Central memory CD4-positive, alpha-beta T cell (primary cell): ENCODE results near the gene RNF187.

Experiments
- DNase-seq: peaks from one replicate; pipeline ENCODE4 v3.0.0; 2022
- total RNA-seq, 3 experiments: gene quantifications; one replicate each; lab custom pipeline; 2026; lab: John Stamatoyannopoulos, UW

RNF187 gene
- total RNA-seq: 39.9 to 97.1 (median 81.0) reads per million in 3 experiments

DNA sequence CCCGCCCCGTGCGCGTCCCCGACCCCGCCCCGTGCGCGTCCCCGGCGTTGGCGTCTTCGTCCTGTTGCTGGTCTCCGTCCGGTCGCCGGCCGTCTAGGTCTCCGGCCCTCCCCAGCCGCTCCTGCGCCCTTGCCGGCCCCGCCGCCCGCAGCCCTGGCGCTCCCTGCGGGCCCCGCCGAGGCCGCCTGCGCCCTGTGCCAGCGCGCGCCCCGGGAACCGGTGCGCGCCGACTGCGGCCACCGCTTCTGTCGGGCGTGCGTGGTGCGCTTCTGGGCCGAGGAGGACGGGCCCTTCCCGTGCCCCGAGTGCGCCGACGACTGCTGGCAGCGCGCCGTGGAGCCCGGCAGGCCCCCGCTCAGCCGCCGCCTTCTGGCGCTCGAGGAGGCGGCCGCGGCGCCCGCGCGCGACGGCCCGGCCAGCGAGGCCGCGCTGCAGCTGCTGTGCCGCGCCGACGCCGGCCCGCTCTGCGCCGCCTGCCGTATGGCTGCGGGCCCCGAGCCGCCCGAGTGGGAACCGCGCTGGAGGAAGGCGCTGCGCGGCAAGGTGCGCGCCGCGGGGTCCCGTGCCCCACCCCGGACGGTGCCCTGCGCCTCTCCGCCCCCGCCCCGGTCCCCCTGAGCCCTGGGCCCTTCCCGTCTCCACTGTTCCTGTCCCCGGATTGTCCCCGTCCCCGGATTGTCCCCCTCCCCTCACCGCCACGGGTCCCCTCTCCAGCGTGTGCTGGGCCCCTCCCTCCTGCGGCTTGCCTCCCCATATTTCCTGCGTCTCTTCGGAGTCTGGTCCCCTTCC lies at the start of gene RNF187:
RNF187 (plus strand) TSS at position 47 of the 789 bp plus-strand sequence.
- DNase-seq: peak; percentile 73

DNA sequence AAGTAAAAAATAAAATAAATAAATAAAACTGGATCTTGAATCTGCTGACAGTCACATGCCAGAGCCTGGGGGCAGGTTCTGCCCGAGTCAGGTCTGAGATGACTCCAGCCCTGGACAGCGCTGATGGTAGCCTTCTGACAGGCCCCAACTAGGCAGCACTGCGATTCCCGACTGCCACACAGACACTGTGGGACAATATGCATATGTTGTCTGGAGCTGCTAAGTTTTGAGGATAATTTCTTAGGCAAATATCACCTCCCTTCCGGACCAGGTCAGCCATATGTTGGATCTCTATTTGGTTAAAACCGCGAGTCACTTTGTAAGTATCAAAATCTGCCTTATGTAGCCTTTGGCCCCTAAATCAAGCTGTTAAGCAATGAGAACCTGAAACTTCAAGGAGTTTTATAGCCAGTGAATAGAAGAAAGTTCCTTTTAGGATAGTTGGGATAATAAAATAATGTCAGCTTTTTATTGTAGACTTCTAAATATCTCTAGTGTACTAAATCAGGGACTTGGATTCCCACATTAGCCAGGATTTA lies 49.7 kb upstream of the RNF187 start:
- no peak for DNase-seq

DNA sequence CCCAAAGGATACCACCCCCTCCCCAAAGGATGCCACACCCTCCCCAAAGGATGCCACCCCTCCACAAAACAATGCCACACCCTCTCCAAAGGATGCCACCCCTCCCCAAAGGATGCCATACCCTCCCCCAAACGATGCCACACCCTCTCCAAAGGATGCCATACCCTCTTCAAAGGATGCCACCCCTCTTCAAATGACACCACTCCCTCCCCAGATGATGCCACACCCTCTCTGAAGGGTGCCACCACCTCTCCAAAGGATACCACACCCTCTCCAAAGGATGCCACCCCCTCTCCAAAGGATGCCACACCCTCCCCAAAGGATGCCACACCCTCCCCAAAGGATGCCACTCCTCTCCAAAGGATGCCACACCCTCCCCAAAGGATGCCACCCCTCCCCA lies 48.9 kb upstream of the RNF187 start:
- DNase-seq: no peak

DNA sequence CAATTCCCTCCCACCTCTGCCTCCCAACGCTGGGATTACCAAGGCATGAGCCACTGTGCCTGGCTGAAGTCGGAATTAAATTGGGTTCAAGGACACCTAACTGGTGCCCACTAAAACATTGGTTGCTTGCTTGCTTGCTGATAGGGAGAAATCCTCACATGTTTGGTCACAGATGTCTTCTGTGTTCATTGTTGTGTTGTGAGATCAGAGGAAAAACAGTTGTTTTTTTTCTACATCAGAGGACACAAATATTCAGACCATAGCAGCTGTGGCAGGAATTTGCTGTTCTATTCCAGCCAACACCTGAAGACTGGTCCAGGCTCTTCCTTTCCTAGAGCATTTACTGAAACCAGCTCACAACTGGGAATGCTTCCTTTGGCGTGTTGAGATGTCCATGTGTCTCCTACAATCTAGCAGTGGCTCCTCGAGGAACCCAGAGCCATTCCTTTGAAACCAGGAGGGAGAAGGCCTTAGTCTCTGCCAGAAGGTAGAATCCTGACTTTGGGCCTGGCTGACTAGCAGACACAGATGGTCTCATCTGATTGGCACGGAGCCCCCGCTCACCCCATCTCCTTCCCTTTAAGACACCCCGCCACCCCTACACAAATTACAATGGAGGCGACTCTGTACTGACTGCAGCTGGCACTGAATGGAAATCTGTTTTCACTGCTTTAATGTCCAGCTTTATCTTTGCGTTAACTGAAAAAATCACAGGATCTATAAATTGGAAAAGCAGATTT lies 46.3 kb upstream of the RNF187 start:
- no peak for DNase-seq

DNA sequence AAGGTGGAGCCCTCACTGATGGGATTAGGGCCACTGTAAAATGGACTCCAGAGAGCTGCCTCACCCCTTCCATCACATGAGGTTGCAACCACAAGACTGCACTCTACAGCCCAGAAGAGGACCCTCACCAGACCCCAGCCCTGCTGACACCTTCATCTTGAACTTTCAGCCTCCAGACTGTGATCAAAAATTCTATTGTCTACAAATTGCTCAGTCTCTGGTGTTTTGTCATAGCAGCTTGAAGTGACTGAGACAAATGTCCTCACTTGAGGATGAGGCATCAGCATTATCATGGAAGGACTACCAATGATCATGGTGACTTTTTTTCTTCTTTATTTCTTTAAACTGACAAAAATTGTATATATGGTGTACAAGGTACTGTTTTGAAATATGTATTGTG lies 43.8 kb upstream of the RNF187 start:
- no peak for DNase-seq

DNA sequence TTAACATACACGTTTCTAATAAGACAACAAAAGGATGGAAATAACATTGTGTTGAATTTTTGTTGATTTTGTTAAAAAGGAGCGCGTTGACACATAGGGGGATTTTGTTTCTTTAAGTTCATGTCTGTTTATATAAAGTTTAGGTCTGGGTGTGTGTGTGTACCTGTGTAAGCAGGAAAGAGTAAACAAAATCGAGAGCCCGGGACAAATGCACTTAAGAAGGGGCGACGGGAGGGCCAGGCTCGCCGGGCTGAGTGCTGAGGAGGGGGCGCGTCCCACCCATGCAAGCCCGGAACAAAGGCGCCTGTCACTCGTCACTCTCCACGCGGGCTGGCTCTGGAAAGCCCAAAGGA lies 41.7 kb upstream of the RNF187 start:
- no peak for DNase-seq

DNA sequence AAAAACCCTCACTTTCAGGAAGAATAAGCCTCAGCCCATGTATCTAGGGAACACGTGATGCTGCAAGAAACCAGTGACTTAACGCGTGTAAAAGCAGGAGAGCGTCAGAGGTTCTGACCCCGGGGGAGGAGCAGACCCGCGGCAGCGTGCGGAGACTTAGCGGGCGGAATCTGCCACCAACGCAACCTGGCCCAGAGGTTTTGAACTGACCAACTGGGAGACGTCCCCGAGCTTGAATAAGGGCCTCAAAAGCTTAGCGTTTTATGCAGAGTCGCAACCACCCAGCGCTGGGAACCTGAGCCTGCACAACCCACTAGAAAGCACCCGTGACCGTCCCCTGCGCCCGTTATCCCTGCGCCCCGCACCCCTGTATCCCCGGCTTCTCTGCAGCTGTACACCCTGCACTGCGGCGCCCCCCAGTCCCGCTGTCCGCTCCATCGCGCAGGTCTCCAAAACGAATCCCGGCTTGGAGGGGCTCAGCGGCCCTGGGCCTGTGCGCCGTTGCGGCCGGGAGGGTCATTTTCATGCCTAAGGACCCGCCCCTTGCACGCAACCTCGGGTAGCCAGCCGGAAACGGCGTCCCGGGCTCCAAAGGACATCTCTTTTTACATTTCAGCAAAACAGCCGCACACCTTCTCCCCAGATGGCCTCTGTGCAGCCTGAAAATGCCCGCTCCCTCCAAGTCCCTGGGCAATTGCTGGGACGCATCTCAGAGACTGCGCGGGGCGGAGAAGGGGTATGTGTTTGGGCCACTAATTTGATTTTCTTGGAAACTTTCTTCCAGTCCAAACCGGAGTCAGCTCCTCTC lies 41.1 kb upstream of the RNF187 start:
- DNase-seq: peak; percentile 26

DNA sequence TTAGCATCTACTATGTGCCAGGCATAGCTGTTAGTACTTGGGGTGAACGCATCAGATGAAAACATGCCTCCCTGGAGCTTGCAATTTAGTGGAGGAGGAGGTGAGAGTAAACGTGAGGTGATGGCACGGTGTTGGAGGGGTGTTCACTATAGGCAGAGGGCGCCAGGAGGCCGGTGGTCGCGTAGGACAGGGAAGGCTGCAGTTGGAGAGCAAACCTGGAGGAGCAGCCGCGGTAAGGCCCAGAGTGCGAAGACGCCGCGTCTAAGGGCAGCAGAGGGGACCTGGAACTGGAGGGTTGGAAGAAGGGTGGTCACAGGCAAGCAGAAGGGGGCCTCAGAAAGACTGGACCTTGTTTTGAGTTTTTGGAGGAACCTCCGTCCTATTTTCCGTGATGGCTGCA lies 40.3 kb upstream of the RNF187 start:
- no peak for DNase-seq

DNA sequence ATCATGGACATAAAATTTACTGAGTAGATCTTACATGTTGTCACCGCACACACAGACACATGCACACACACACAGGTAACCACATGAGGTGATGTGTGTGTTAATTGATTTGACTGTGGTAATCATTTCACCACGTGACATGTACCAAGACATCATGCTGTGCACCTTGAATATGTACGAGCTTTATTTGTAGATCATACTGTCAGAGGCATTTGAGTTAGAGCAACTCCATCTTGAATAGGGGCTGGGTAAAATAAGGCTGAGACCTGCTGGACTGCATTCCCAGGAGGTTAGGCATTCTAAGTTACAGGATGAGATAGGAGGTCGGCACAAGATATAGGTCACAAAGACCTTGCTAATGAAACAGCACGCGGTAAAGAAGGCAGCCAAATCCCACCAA lies 38.8 kb upstream of the RNF187 start:
- DNase-seq: no peak

DNA sequence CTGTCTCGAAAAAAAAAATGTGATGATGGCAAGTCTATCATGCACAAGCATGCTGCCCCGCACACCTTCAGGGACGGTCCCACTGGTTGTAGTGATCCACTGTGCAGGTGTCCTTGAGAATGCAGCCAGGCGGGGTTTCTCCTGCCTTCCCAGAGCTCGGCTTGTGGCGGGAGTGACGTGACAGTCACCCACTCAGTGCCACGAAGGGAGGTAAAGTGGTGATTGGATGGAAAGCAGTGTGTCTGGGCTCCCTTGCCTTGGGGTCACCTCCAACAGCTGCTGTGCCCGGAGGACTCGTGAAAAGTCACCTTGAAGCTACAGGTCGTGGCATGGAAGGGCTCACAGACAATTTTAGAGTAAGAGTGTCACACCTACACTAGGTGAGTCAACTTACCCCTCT lies 37.0 kb upstream of the RNF187 start:
- DNase-seq: no peak

DNA sequence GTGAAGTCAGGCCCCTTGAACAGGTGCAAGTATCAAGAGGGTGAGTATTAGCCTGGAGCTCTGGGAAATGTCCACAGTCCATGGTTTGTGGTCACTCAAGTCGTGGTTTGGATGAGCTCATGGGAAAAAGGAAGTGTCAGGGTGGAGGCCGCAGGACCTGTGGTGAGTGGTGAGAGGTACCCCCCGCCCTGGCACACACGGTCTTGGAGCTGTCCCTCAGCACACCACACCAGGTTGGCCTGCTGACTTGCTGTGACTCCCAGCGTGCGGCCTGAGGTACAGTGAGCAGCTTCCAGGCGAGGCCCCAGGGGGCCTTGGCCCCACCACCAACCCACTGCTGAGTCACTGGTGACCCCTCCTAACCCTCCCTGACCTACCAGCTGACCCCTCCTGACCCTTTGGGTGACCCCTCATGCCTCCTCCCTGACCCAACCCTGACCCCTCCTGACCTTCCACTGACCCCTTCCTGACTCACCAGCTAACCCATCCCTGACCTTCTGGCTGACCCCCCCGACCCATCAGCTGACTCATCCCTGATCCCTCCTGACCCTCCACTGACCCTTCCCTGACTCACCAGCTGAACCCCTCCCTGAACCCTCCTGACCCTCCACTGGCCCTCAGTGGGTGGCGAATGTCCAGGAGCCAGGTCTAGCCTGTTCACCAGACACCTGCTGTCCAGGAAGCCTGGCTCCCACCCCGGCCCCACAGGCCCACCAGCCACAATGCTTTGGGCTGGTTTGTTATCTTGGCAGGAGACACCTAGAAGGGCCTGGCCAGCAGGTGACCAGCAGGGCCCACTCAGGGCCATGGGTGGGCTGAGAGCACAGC lies 34.8 kb upstream of the RNF187 start:
- DNase-seq: no peak

DNA sequence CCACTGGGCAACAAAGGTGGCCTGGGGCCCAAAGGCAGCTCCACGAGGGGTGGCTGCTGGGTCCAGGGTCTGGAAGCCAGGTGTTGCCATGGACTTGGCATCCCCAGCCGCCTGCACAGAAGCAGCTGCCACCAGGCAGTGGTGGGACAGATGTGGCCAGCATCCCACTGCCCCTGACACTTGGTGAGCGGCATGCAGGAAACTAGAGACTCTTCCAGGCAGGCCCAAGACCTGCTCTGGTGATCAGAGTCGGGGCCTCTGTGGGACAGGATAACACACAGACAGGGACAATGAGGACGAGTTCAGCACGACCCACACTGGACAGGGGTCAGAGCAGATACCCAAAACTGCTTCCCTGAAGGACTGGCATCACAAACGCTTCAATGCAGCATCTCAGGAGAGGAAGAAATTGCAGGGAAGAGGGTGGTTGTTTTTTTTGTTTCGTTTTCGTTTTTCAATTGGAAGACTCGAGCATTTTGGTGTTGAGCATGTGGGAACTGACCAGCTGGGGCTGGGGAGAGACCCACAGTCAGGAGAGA lies 34.1 kb upstream of the RNF187 start:
- no peak for DNase-seq

DNA sequence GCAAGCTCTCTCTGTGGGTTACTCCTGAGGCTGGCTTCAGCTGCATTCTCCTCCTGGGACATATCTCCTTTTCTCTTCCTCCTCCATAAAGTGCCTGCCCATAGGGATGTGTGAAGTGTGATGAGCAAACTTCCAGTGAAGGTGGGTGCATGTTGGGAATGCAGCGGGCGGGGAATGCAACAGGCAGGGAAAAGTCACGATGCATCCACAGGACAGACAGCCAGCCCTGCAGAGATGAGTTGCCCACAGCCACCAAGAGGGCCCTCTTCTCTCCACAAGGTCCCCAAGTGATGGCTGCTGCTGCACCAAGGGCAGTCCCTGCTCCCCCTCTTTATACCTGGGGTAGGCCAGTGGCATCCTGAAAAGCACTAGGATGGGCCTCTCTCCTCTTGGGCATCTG lies 33.6 kb upstream of the RNF187 start:
- no peak for DNase-seq

DNA sequence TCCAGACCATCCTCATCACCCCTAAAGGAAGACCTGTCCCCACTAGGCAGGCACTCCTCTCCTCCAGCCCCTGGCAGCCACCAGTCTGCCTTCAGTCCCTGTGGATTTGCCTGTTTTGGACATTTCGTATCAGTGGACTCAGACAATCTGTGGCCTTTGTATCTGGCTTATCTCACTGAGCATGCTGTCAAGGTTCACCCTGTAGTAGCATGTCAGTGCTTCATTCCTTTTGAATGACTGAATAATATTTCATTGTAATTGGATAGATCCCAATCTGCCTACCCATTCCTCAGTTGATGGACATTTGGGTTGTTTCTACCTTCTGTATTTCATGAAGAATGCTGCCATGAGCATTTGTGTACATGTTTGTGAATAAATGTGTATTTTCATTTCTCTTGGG lies 32.9 kb upstream of the RNF187 start:
- no peak for DNase-seq

DNA sequence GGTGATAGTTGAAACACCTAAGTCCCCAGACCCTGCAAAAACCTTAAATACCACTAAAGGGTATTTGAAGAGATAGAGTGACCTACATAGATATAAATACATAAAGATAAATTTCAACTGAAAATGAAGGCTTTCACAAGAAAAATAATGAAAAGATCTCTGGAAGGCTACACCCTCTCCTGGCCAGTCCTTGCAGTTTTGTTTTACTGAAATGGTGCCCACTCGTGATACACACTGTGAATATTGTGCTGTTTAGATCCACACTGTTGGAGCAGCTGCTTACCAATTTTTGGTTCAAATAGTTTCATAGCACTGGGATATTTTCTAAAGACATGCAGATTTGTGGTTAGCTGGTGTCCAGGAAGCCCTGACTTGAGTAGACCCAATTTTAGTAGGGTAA lies 31.5 kb upstream of the RNF187 start:
- no peak for DNase-seq

DNA sequence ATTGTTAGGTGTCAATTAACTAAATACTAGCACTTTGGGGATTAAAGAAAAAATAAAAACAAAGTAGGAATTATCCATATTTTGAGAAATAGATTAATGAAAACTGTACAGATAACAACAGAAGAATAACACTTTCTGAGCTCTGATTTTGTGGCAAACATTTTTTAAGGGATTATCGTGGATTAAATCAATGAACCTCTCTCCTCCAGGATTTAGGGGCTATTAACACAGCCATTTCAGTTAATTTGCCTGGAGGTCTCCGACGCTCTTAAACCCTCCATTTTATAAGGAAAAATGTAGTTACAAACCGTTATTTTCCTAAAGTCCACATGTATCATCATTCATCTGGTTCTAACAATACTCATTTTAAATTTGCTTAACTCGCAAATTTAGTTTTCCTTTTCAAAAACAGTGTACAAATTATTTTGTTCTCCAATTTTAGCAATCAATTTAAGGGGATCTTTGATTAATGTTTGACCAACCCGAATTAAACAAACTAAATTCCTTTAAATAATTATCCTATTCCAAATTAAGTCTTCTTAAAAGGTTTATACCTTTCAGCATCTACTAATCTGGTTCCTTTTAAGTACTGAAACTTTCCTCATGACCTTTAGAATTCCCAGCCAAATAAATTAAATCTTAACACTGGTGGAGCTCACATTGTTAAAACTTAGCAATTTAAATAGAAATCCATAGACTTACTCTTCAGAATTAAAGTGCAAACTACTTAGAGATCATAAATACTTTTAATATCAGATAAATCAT lies 30.7 kb upstream of the RNF187 start:
- DNase-seq: no peak

DNA sequence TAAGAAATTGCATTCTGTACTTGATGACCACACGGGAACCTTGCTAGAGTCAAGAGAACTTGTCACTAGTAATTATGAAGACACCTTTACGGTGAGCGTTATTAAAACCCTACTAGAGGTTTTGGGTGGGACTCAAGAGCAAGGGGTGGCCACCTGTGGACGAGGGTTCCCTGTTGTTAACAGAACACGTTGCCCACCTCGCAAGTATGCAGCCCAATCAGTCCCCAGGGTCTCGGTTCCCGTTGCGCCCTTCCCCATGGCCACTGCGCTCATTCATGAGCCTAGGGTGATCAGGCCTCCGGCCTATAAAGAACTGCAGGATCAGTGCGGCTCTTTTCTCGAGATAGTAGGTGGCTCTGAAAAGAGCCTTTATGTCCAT lies 30.2 kb upstream of the RNF187 start:
- no peak for DNase-seq

DNA sequence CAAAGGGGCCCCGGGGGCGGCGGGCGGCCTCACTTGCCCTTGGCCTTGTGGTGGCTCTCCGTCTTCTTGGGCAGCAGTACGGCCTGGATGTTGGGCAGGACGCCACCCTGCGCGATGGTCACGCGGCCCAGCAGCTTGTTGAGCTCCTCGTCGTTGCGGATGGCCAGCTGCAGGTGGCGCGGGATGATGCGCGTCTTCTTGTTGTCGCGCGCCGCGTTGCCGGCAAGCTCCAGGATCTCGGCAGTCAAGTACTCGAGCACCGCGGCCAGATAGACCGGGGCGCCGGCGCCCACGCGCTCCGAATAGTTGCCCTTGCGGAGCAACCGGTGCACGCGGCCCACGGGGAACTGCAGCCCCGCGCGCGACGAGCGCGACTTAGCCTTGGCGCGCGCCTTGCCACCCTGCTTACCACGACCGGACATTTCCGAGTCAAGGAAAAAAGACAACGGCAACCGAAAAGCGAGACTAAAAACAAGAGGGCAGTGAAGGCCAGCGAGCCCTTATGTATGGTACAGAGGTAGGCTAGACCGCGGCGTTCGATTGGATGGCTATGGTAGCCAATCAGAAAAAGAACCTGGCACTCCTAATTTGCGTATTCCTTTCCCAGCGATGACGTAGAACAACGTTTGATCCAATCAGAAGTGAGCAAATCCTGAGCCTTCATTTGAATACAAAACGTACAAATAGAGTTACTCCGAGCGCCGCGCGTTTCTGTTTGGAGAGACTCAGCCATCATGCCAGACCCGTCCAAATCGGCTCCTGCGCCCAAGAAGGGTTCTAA lies 29.6 kb upstream of the RNF187 start:
- peak; percentile 93 for DNase-seq

DNA sequence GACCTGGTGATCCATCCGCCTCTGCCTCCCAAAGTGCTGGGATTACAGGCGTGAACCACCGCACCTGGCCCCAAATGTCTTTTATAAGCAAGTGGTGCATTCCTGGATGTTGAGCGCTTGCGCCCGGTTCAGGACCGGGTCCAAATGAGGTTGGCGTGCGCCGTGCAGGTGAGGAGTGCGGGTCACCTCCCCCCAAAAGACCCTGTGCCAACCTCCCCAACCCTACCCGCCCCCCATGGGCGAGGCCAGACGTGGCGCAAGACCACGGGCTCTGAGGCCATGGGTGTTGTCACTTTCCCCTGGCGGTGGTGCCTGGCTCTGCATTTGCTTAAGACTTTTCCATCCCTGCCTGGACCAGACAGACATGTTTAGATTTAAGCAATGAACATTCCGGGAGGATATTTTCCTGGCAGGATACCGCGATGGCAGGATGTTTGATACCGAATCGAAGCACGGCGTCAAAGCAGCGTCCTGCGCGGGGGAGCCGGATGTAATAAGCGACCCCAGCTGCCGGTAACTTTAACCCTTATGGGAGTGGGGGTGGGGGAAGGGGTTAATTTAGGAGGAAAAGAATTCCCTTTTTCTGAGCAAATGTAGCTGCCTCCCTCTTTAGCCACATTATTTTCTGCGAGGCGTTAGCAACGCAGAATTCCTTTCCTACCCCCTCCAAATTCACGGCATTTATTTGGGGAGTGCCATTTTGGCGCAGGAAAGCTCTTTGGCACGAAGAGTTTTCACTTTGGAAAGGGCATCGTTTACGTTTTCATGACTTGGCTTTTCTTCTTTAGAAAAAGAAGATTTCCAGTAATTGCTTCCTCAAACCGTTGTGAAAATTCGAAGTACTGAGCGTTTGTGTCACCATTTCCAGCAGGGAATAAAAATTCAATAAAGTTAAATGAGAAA lies 27.8 kb upstream of the RNF187 start:
- peak; percentile 46 for DNase-seq
